CD8-positive, alpha-beta memory T cell (primary cell): ENCODE data around the gene MUC20. TPM values are rescaled to one million over a fixed set of nuclear protein-coding genes. Genes with fewer than 3 reads are reported as not detected.
A peak's percentile ranks its signal among the peaks of the same experiment; 100 is the strongest.
"Not testable (repeated sequence)": the region's sequence is repeated elsewhere in the genome, so short reads cannot be mapped to it uniquely, and the experiment has no call there.

Experiments
- CTCF ChIA-PET: fragments of 350-600 bp; sonication (Branson Sonifier 250); formaldehyde crosslinking; loops from one replicate; lab custom pipeline; 2021; ENCODE audit warnings: antibody characterized with exemption; lab: Charles Lee
- POLR2A ChIA-PET: fragments of 350-600 bp; sonication (Branson Sonifier 250); formaldehyde crosslinking; loops from one replicate; lab custom pipeline; 2021; ENCODE audit warnings: antibody characterized with exemption; lab: Charles Lee
- DNase-seq, 5 donors: peaks; one replicate each; pipeline versions ENCODE4 v3.0.0 to v3.0.0-alpha.2; 2020 to 2022; ENCODE audit warnings: mixed read lengths in 1 of 5
- H3K27ac ChIP-seq: one replicate; pipeline ENCODE4 v1.7.0; 2013; ENCODE audit warnings: low read depth, mild to moderate bottlenecking, low read length, moderate library complexity
- H3K27me3 ChIP-seq: 2 replicates; pipeline ENCODE4 v1.7.0; 2013; ENCODE audit warnings: low read length, mild to moderate bottlenecking; ENCODE audit not compliant: insufficient read depth, poor library complexity, severe bottlenecking
- H3K36me3 ChIP-seq: 2 replicates; pipeline ENCODE4 v1.7.0; 2013; ENCODE audit warnings: mild to moderate bottlenecking, low read length, moderate library complexity; ENCODE audit not compliant: insufficient read depth
- H3K4me1 ChIP-seq: 2 replicates; pipeline ENCODE4 v1.7.0; 2013; ENCODE audit warnings: mild to moderate bottlenecking, low read length, moderate library complexity; ENCODE audit not compliant: insufficient read depth
- H3K4me3 ChIP-seq: 2 replicates; pipeline ENCODE4 v1.7.0; 2013; ENCODE audit warnings: mild to moderate bottlenecking, low read length
- H3K9me3 ChIP-seq: 2 replicates; pipeline ENCODE4 v1.7.0; 2013; ENCODE audit warnings: mild to moderate bottlenecking, low read length
- H3K27ac Mint-ChIP-seq, 8 donors: one replicate each; pipeline ENCODE4 v1.8.0; 2020 to 2021; ENCODE audit warnings: mixed read lengths in 8 of 8, mild to moderate bottlenecking in 6 of 8, inconsistent platforms in 3 of 8, moderate library complexity in 3 of 8
- H3K27me3 Mint-ChIP-seq, 2 donors: one replicate each; pipeline ENCODE4 v1.8.0; 2020 to 2021; ENCODE audit warnings: mixed read lengths in 2 of 2, mild to moderate bottlenecking in 1 of 2, moderate library complexity in 1 of 2
- H3K36me3 Mint-ChIP-seq, 3 donors: one replicate each; pipeline ENCODE4 v1.8.0; 2020 to 2021; ENCODE audit warnings: mixed read lengths in 3 of 3, inconsistent platforms in 1 of 3, mild to moderate bottlenecking in 1 of 3
- H3K4me1 Mint-ChIP-seq, 3 donors: one replicate each; pipeline ENCODE4 v1.8.0; 2020 to 2021; ENCODE audit warnings: mixed read lengths in 3 of 3, inconsistent platforms in 1 of 3, mild to moderate bottlenecking in 1 of 3
- H3K4me3 Mint-ChIP-seq, 7 donors: one replicate each; pipeline ENCODE4 v1.8.0; 2020 to 2021; ENCODE audit warnings: mixed read lengths in 7 of 7, mild to moderate bottlenecking in 6 of 7, moderate library complexity in 4 of 7, inconsistent platforms in 2 of 7
- H3K9me3 Mint-ChIP-seq, 5 donors: one replicate each; pipeline ENCODE4 v1.8.0; 2020 to 2022; ENCODE audit warnings: mixed read lengths in 5 of 5, mild to moderate bottlenecking in 3 of 5, moderate library complexity in 2 of 5, inconsistent platforms in 1 of 5
- polyA plus RNA-seq: library from polyadenylated mRNA; unstranded; fragments of 300-500 nt; fragmentation: Illumina TruSeq; gene quantifications from one replicate; pipeline ENCODE4 v1.2.3, GENCODE V29; 2021
- total RNA-seq, 2 experiments: library from RNA; stranded (reverse); gene quantifications; one replicate each; pipeline ENCODE4 v1.2.3, GENCODE V29; 2021

The MUC20 gene
- total and polyA plus RNA-seq, 3 experiments from 2014 or later, result 0.95 to 0.96 TPM; not detected in 1

DNA sequence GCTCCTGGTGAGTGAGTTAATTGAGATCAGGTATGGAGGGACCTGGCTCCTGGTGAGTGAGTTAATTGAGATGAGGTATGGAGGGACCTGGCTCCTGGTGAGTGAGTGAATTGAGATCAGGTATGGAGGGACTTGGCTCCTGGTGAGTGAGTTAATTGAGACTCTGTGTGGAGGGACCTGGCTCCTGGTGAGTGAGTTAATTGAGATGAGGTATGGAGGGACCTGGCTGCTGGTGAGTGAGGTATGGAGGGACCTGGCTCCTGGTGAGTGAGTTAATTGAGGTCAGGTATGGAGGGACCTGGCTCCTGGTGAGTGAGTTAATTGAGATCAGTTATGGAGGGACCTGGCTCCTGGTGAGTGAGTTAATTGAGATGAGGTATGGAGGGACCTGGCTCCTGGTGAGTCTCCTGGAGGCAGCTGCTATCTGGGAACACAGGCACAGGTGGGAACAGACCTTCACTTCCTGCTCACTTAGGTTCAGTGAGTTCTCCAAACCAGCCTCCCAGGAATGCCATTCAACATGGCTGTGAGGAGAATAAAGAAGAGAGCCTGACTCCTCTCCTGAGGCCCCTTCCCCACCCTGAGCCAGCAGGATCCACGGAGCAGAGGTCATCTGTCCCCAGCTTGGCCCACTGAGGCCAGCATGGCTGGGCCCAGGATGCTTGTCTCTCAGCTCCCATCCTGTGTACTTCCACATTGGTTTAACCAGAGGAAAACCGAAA, 9.5 kb upstream of the MUC20 start:
- H3K4me3 Mint-ChIP-seq, CTCF ChIA-PET, H3K4me3 ChIP-seq, DNase-seq, POLR2A ChIA-PET, H3K27ac ChIP-seq, H3K27ac Mint-ChIP-seq, H3K4me1 Mint-ChIP-seq, H3K27me3 Mint-ChIP-seq, H3K4me1 ChIP-seq, H3K9me3 Mint-ChIP-seq, H3K27me3 ChIP-seq, H3K9me3 ChIP-seq: not testable (repeated sequence)
- peaks cover 16% of the 10 kb centered on the region for H3K36me3 ChIP-seq
- peaks cover 25 to 46% (median 40%) of the 10 kb centered on the region in 3 donors for H3K36me3 Mint-ChIP-seq

DNA sequence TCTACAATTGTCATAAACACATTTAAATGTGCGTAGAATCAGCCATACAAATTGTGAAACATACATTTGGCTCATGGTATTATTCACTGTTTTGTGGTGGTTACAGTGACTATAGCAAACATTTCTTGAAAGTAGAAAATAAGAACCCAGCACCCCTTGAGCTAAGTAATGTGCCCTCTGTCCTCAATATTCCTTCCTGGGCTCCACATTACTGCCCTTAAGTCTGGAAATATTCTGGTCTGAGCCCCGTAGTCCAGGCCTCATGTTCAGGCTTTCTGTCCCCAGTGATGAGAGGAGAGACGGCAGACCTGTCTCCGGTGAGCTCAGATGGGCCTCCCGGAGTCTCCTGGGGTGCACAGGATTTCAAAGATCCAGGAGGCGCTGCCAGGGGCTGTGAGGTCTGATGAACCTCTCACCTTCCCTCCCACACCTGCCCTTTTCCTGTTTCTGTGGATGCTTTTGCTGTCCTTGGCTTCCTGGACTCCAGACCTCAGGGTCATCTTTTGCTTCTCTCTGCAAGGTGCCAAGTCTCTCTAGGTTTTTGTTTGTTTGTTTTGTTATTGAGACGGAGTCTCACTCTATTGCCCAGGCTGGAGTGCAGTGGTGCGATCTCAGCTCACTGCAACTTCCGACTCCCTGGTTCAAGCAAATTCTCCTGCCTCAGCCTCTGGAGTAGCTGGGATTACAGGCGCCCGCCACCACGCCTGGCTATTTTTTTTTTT, 8.8 kb upstream of the MUC20 start:
- H3K27ac Mint-ChIP-seq, result no peak overlapping the region

DNA sequence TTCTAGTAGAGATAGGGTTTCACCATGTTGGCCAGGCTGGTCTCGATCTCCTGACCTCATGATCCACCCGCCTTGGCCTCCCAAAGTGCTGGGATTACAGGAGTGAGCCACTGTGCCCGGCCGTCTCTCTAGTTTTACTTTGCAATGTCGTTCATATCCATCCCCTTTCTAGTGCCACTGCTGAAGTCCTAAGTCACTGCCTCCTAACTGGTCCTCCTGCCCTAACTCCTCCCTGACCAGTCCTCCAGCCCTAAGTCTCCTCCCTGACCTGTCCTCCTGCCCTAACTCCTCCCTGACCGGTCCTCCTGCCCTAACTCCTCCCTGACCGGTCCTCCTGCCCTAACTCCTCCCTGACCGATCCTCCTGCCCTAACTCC, 8.3 kb upstream of the MUC20 start:
- H3K27me3 Mint-ChIP-seq, H3K27me3 ChIP-seq, CTCF ChIA-PET, H3K4me3 ChIP-seq, H3K4me1 Mint-ChIP-seq, POLR2A ChIA-PET, H3K4me3 Mint-ChIP-seq, H3K9me3 ChIP-seq, H3K9me3 Mint-ChIP-seq, H3K4me1 ChIP-seq, H3K27ac ChIP-seq, H3K27ac Mint-ChIP-seq: not testable (repeated sequence)
- peaks cover 16% of the 10 kb centered on the region for H3K36me3 ChIP-seq
- peak in 1 of 5 donors; percentile 16 for DNase-seq
- peaks cover 25 to 46% (median 40%) of the 10 kb centered on the region in 3 donors for H3K36me3 Mint-ChIP-seq

More for the DNA sequence above, 8.8 kb upstream of the MUC20 start:
- ChIA-PET CTCF (no interaction called here), POLR2A (no interaction called here)
- peak in 1 of 5 donors; percentile 19 for DNase-seq
- Histone ChIP-seq H3K27me3 (no peaks in the 10 kb centered on the region), H3K4me1 (no peaks in the 10 kb centered on the region), H3K36me3 (peaks cover 16% of the 10 kb centered on the region), H3K27ac (no peak overlapping the region), H3K9me3 (no peaks in the 10 kb centered on the region), H3K4me3 (no peak overlapping the region)
- Mint-ChIP-seq H3K4me3 (no peak overlapping the region), H3K36me3 (peaks cover 25 to 46% (median 40%) of the 10 kb centered on the region in 3 donors), H3K9me3 (no peaks in the 10 kb centered on the region), H3K4me1 (no peaks in the 10 kb centered on the region), H3K27me3 (no peaks in the 10 kb centered on the region)

DNA sequence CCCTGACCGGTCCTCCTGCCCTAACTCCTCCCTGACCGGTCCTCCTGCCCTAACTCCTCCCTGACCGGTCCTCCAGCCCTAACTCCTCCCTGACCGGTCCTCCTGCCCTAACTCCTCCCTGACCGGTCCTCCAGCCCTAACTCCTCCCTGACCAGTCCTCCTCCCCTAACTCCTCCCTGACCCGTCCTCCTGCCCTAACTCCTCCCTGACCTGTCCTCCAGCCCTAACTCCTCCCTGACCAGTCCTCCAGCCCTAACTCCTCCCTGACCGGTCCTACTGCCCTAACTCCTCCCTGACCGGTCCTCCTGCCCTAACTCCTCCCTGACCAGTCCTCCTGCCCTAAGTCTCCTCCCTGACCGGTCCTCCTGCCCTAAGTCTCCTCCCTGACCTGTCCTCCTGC, 7.6 kb upstream of the MUC20 start:
- not testable (repeated sequence) for H3K4me3 Mint-ChIP-seq, H3K27me3 Mint-ChIP-seq
- peaks cover 25 to 46% (median 40%) of the 10 kb centered on the region in 3 donors for H3K36me3 Mint-ChIP-seq

DNA sequence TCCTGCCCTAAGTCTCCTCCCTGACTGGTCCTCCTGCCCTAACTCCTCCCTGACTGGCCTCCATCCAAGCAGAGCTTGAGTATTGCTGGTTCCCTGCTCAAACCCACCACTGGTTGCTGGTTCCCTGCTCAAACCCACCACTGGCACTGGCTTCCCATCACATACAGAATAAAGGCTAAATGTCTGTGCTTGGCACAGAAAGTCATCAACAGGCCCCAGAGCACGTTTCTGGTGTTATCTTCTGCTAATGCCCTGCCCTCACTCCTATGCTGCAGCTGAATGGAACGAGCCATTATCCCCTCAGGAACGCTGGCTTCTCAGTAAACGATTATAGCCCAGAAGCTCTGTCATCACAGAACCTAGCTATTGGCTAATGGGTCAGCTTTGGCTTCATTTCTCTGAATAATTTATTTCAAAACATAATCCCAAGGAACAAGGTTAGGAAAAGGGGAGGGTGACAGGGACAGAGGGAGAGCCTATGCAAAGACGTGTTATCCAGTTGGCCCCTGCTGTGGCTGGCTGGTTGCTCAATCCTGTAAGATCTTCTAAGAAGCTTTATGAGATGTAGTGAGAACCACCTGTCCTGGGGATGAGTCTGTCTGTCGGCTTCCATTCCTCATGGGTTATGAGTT, 6.3 kb upstream of the MUC20 start:
- ChIA-PET POLR2A (no interaction called here), CTCF (no interaction called here)
- Histone ChIP-seq H3K27me3 (no peaks in the 10 kb centered on the region), H3K4me3 (no peak overlapping the region), H3K9me3 (no peaks in the 10 kb centered on the region), H3K36me3 (peaks cover 5% of the 10 kb centered on the region), H3K4me1 (no peaks in the 10 kb centered on the region), H3K27ac (no peak overlapping the region)
- Mint-ChIP-seq H3K27ac (peak overlapping the region in 2 of 8 donors; percentile 7 to 66), H3K27me3 (peaks cover 3 to 6% of the 10 kb centered on the region in 2 donors), H3K36me3 (peaks cover 26 to 38% (median 28%) of the 10 kb centered on the region in 3 donors), H3K4me3 (no peak overlapping the region), H3K9me3 (no peaks in the 10 kb centered on the region), H3K4me1 (no peaks in the 10 kb centered on the region)
- no peak for DNase-seq

More for the DNA sequence above, 7.6 kb upstream of the MUC20 start:
- H3K9me3 ChIP-seq, H3K4me1 Mint-ChIP-seq, H3K27me3 ChIP-seq, H3K27ac ChIP-seq, H3K9me3 Mint-ChIP-seq, POLR2A ChIA-PET, CTCF ChIA-PET, H3K4me3 ChIP-seq, DNase-seq, H3K4me1 ChIP-seq, H3K27ac Mint-ChIP-seq: not testable (repeated sequence)
- peaks cover 16% of the 10 kb centered on the region for H3K36me3 ChIP-seq

DNA sequence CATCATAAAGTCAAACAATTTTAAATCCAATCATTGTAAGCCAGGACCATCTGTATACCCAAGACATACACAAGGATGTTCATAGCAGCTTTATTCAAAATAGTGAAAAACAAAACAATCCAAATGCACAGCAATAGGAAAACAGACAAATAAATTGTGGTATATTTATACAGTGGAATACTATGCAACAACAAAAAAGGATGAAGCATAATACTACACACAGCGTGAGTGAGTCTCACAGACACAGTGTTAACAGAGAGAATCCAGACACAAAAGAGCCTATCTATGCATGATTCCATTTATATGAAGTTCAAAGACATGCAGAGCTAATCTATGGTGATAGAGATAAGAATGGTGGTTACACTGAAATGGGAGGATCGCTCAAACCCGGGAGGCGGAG, 5.6 kb upstream of the MUC20 start:
- POLR2A ChIA-PET, result interaction anchor here (0.6 to 0.7 kb wide), 2 partner anchors 890 to 1231 kb away, joined by 3 to 4 read pairs; no protein-coding TSS in a partner anchor
- Histone ChIP-seq H3K9me3 (no peaks in the 10 kb centered on the region), H3K27ac (no peak overlapping the region), H3K4me1 (no peaks in the 10 kb centered on the region), H3K27me3 (no peaks in the 10 kb centered on the region), H3K36me3 (no peaks in the 10 kb centered on the region), H3K4me3 (no peak overlapping the region)
- H3K4me1 Mint-ChIP-seq, result no peaks in the 10 kb centered on the region
- H3K27ac Mint-ChIP-seq, result no peak overlapping the region
- no peak for DNase-seq
- H3K27me3 Mint-ChIP-seq, result peaks cover 3 to 6% of the 10 kb centered on the region in 2 donors
- no peaks in the 10 kb centered on the region for H3K9me3 Mint-ChIP-seq
- CTCF ChIA-PET, result no interaction called here
- no peak overlapping the region for H3K4me3 Mint-ChIP-seq
- peaks cover 21 to 31% (median 22%) of the 10 kb centered on the region in 3 donors for H3K36me3 Mint-ChIP-seq

DNA sequence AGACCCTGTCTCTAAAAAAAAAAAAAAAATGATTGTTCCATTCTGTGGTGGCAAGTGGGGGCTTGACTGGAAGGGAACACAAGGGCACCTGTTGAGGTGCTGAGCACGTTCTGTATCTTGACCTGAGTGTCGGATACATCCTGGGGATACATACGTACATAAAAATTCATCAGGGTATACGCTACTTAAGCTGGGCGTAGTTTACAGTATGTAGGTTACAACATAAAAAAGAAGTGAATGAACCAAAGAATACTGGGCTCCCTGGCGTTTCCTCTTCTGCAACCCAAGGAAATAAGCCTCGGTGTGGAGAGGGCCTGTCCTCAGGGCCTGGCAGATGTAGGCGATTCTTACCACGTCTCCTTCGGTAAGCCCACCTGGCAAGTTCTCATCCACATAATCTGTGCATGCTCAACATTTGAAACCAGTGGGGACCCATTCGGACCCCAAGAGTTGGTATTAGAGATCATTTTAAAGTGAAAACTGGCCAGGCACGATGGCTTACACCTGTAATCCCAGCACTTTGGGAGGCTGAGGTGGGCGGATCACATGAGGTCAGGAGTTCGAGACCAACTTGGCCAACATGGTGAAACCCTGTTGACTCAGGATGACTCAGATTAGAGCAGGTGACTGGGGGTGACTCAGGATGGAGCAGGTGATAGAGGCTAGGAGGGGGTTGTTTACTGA, 5.1 kb upstream of the MUC20 start:
- ChIA-PET CTCF (interaction anchor here (1.3 kb wide), 1 partner anchor 134 kb away, joined by 4 read pairs; no protein-coding TSS in a partner anchor), POLR2A (interaction anchor here (0.6 to 0.7 kb wide), 2 partner anchors 890 to 1232 kb away, joined by 3 to 4 read pairs; no protein-coding TSS in a partner anchor)
- H3K4me3 Mint-ChIP-seq, result no peak overlapping the region
- peaks cover 6 to 7% of the 10 kb centered on the region in 2 donors for H3K27me3 Mint-ChIP-seq
- peak overlapping the region in 1 of 8 donors; percentile 16 for H3K27ac Mint-ChIP-seq
- H3K4me1 ChIP-seq, result no peaks in the 10 kb centered on the region
- no peaks in the 10 kb centered on the region for H3K27me3 ChIP-seq
- no peak overlapping the region for H3K27ac ChIP-seq
- no peak overlapping the region for H3K4me3 ChIP-seq
- H3K9me3 ChIP-seq, result no peaks in the 10 kb centered on the region
- H3K36me3 ChIP-seq, result no peaks in the 10 kb centered on the region
- H3K4me1 Mint-ChIP-seq, result no peaks in the 10 kb centered on the region
- no peaks in the 10 kb centered on the region for H3K9me3 Mint-ChIP-seq
- peaks cover 18 to 30% (median 20%) of the 10 kb centered on the region in 3 donors for H3K36me3 Mint-ChIP-seq
- no peak for DNase-seq
